Measurements from ENCODE around the gene HIBCH. TPM values are rescaled to one million over a fixed set of nuclear protein-coding genes. Genes with fewer than 3 reads are reported as not detected.

HIBCH gene
- total RNA-seq, 1 donor from 2014 or later, result 22.0 TPM

DNA sequence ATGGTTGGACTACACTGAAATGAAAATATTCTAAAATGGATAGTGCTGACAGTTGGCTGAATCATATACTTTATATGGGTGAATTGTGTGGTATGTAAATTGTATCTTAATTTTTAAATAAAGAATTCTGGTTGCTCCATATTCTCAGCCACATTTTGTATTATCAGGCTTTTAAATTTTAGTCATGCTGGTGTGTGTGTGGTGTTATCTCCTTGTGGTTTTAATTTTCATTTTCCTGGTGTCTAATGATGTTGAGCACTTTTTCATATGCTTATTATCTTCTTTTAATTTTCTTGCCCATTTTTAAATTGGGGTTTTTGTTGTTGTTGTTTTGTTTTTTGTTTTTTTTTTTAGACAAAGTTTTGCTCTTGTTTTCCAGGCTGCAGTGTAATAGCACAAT lies 3.8 kb upstream of the HIBCH start:
- no peak for DNase-seq
- no peaks in the 10 kb centered on the region for H3K27me3 Mint-ChIP-seq (ENCODE audit: unreplicated experiment)
- H3K36me3 Mint-ChIP-seq (ENCODE audit: unreplicated experiment), result no peaks in the 10 kb centered on the region
- no peak for TF ChIP-seq CTCF (IDR thresholded peaks at IDR 0.05; ENCODE audit: partially characterized antibody, unreplicated experiment)
- H3K4me1 Mint-ChIP-seq (ENCODE audit: low read depth, unreplicated experiment), result peaks cover 11% of the 10 kb centered on the region
- H3K27ac Mint-ChIP-seq (ENCODE audit: unreplicated experiment), result no peak overlapping the region
- peaks cover 2% of the 10 kb centered on the region for H3K9me3 Mint-ChIP-seq (ENCODE audit: unreplicated experiment)
- H3K4me3 Mint-ChIP-seq (ENCODE audit: unreplicated experiment), result no peak overlapping the region

GRCh38 chr2:190320696-190321095 lies 1.1 kb upstream of the HIBCH start:
- H3K4me1 Mint-ChIP-seq (ENCODE audit: low read depth, unreplicated experiment), result peaks cover 6% of the 10 kb centered on the region
- no peak overlapping the region for H3K4me3 Mint-ChIP-seq (ENCODE audit: unreplicated experiment)
- no peak for TF ChIP-seq CTCF (IDR thresholded peaks at IDR 0.05; ENCODE audit: partially characterized antibody, unreplicated experiment)
- H3K36me3 Mint-ChIP-seq (ENCODE audit: unreplicated experiment), result no peaks in the 10 kb centered on the region
- H3K27ac Mint-ChIP-seq (ENCODE audit: unreplicated experiment), result no peak overlapping the region
- H3K9me3 Mint-ChIP-seq (ENCODE audit: unreplicated experiment), result peaks cover 2% of the 10 kb centered on the region
- H3K27me3 Mint-ChIP-seq (ENCODE audit: unreplicated experiment), result no peaks in the 10 kb centered on the region
- DNase-seq, result no peak

GRCh38 chr2:190318931-190319554 lies 583 bp downstream of the HIBCH start:
- no peak for TF ChIP-seq CTCF (IDR thresholded peaks at IDR 0.05; ENCODE audit: partially characterized antibody, unreplicated experiment)
- Mint-ChIP-seq H3K9me3 (ENCODE audit: unreplicated experiment) (peaks cover 2% of the 10 kb centered on the region), H3K27me3 (ENCODE audit: unreplicated experiment) (no peaks in the 10 kb centered on the region), H3K4me1 (ENCODE audit: low read depth, unreplicated experiment) (peaks cover 8% of the 10 kb centered on the region), H3K36me3 (ENCODE audit: unreplicated experiment) (no peaks in the 10 kb centered on the region), H3K27ac (ENCODE audit: unreplicated experiment) (peak overlapping the region; percentile 82), H3K4me3 (ENCODE audit: unreplicated experiment) (peak overlapping the region; percentile 96)
- DNase-seq, result no peak

DNA sequence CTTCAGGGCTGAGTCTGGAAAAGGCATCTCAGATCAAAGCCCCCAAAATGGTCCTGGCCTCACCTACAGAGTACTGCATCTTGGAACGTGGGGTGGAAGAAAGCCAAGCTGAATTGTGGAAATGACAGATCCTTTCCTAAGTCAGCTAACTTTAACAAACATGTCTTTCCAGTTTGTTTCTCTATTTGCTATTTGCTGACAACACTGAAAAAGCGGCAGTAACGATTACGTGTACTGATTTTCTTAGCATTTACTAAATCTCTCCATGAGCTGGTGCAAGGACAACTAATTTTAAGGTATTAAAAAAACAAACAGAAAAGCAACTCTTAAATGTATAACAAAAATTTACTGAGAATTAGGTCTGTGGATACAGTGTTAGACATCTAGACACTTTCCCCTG lies 1.1 kb downstream of the HIBCH start:
- Mint-ChIP-seq H3K4me3 (ENCODE audit: unreplicated experiment) (peak overlapping the region; percentile 96), H3K4me1 (ENCODE audit: low read depth, unreplicated experiment) (peaks cover 8% of the 10 kb centered on the region), H3K27me3 (ENCODE audit: unreplicated experiment) (no peaks in the 10 kb centered on the region), H3K27ac (ENCODE audit: unreplicated experiment) (no peak overlapping the region), H3K36me3 (ENCODE audit: unreplicated experiment) (no peaks in the 10 kb centered on the region), H3K9me3 (ENCODE audit: unreplicated experiment) (peaks cover 2% of the 10 kb centered on the region)
- DNase-seq, result no peak
- TF ChIP-seq CTCF (IDR thresholded peaks at IDR 0.05; ENCODE audit: partially characterized antibody, unreplicated experiment), result no peak

- Mint-ChIP-seq H3K27ac (ENCODE audit: unreplicated experiment) (no peak overlapping the region), H3K4me1 (ENCODE audit: low read depth, unreplicated experiment) (peaks cover 5% of the 10 kb centered on the region), H3K36me3 (ENCODE audit: unreplicated experiment) (no peaks in the 10 kb centered on the region), H3K9me3 (ENCODE audit: unreplicated experiment) (peaks cover under 1% of the 10 kb centered on the region), H3K27me3 (ENCODE audit: unreplicated experiment) (no peaks in the 10 kb centered on the region), H3K4me3 (ENCODE audit: unreplicated experiment) (no peak overlapping the region)
- DNase-seq, result no peak
- TF ChIP-seq CTCF (IDR thresholded peaks at IDR 0.05; ENCODE audit: partially characterized antibody, unreplicated experiment), result no peak
These were observed 4.4 kb downstream of the HIBCH start for GRCh38 chr2:190315273-190315672.

Data from glutamatergic neuron (in vitro differentiated cells).